A172 (cell line): ENCODE measurements around the gene PHAF1. TPM values are rescaled to one million over a fixed set of nuclear protein-coding genes. Genes with fewer than 3 reads are reported as not detected.

Source experiments
- DNase-seq: peaks from one replicate; pipeline ENCODE4 v3.0.0-alpha.2; 2015; ENCODE audit warnings: low spot score
- total RNA-seq: library from RNA; depleted of rRNA; stranded (reverse); fragments of >200 nt; shearing (Covaris generic); gene quantifications from 2 replicates; pipeline ENCODE4 v1.2.3, GENCODE V29; 2014

PHAF1 gene
- total RNA-seq, 1 experiment from 2014 or later = 26.4 TPM

GRCh38 chr16:67147437-67148140 is 37.8 kb downstream of the PHAF1 start:
- DNase-seq = no peak

- DNase-seq = no peak
Measured at GRCh38 chr16:67148221-67148620, 38.5 kb downstream of the PHAF1 start.

GRCh38 chr16:67148656-67149275 is 39.0 kb downstream of the PHAF1 start:
- no peak for DNase-seq

- no peak for DNase-seq
Measured at GRCh38 chr16:67149276-67150046, 39.7 kb downstream of the PHAF1 start.

- no peak for DNase-seq
Measured at GRCh38 chr16:67150047-67150832, 40.5 kb downstream of the PHAF1 start.

GRCh38 chr16:67150833-67151396 is 41.2 kb downstream of the PHAF1 start, which contains the start of gene B3GNT9:
B3GNT9 (minus strand) TSS chr16:67150998; CDS start chr16:67150485, 513 bp downstream.
- DNase-seq = peak; percentile 74

- DNase-seq = no peak
Measured at GRCh38 chr16:67151431-67152097, 41.8 kb downstream of the PHAF1 start.

GRCh38 chr16:67154578-67155294 is 45.0 kb downstream of the PHAF1 start:
- no peak for DNase-seq

GRCh38 chr16:67155295-67156142 is 45.8 kb downstream of the PHAF1 start:
- no peak for DNase-seq

- no peak for DNase-seq
Measured at GRCh38 chr16:67156143-67156844, 46.6 kb downstream of the PHAF1 start.

- no peak for DNase-seq
Measured at GRCh38 chr16:67157106-67157748, 47.5 kb downstream of the PHAF1 start.

- no peak for DNase-seq
Measured at GRCh38 chr16:67157892-67158635, 48.3 kb downstream of the PHAF1 start.

GRCh38 chr16:67158637-67159600 is 49.2 kb downstream of the PHAF1 start:
- no peak for DNase-seq

GRCh38 chr16:67161595-67162058 is 51.9 kb downstream of the PHAF1 start:
- no peak for DNase-seq

GRCh38 chr16:67162506-67163163 is 52.9 kb downstream of the PHAF1 start:
- no peak for DNase-seq
